AG04450 (cell line): ENCODE measurements around the gene C1orf21. TPM values are rescaled to one million over a fixed set of nuclear protein-coding genes. Genes with fewer than 3 reads are reported as not detected.

Experiments used
- CTCF ChIA-PET: fragments of 300-600, 350-600 bp; formaldehyde crosslinking; extraction: SDS; loops from one replicate; lab custom pipeline; 2022; ENCODE audit warnings: antibody characterized with exemption, inconsistent platforms; lab: Charles Lee
- POLR2A ChIA-PET: fragments of 350-600 bp; formaldehyde crosslinking; extraction: SDS; loops from one replicate; lab custom pipeline; 2021; ENCODE audit warnings: antibody characterized with exemption, inconsistent platforms; lab: Yijun Ruan, JAX
- DNase-seq: peaks from one replicate; pipeline ENCODE4 v3.0.0-alpha.2; 2011; ENCODE audit warnings: low read depth, low spot score
- H3K27ac ChIP-seq: one replicate; pipeline ENCODE4 v1.5.1; 2012; ENCODE audit warnings: low read depth, low read length, control low read depth
- H3K27me3 ChIP-seq: one replicate; pipeline ENCODE4 v1.6.0; 2012; ENCODE audit warnings: low read length; ENCODE audit not compliant: control insufficient read depth, insufficient read depth
- H3K4me3 ChIP-seq: 2 replicates; pipeline ENCODE4 v1.5.1; 2011; ENCODE audit warnings: mild to moderate bottlenecking, low read depth, low read length, control low read depth
- H3K9me3 ChIP-seq: 2 replicates; pipeline ENCODE4 v1.5.1; 2012; ENCODE audit warnings: low read length; ENCODE audit not compliant: control insufficient read depth, insufficient read depth
- CTCF ChIP-seq: IDR thresholded peaks from 2 replicates; pipeline ENCODE4 v1.5.1; 2011; ENCODE audit warnings: low read depth, low read length, control low read depth, inconsistent platforms
- polyA plus RNA-seq: library from polyadenylated mRNA; depleted of rRNA; stranded (reverse); fragments of >200 nt; gene quantifications from 2 replicates; pipeline ENCODE4 v1.2.3, GENCODE V29; 2011

C1orf21 gene
- polyA plus RNA-seq, 1 experiment: 29.5 TPM

DNA sequence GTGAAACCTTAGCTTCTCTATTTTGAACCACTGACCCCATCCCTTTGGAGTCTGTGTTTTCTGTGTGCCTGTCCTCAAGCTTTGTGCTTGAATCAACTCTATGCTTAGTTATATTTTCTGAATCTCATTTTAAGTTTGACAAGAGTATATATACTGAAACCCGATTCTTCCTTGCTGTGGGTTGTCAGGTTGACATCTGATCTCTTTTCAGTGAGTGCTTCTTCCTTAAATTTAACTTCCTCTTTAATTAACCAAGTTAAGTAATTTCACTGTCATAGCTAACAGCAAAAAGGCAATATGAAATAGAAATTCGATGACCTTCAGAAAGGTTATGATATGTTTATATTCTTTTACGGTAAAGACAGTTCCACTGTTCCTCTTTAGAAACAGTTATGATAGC lies 69.4 kb downstream of the C1orf21 start:
- CTCF ChIA-PET: no interaction called here
- TF ChIP-seq CTCF: no peak
- Histone ChIP-seq H3K27ac (no peak overlapping the region), H3K27me3 (no peaks in the 10 kb centered on the region), H3K4me3 (no peak overlapping the region), H3K9me3 (no peaks in the 10 kb centered on the region)
- no peak for DNase-seq
- POLR2A ChIA-PET: no interaction called here

GRCh38 chr1:184457500-184457899 lies 70.7 kb downstream of the C1orf21 start:
- DNase-seq: no peak
- H3K27me3 ChIP-seq: no peaks in the 10 kb centered on the region
- H3K27ac ChIP-seq: no peak overlapping the region
- no peaks in the 10 kb centered on the region for H3K9me3 ChIP-seq
- H3K4me3 ChIP-seq: no peak overlapping the region
- TF ChIP-seq CTCF: no peak
- CTCF ChIA-PET: interaction anchor here (1.8 kb wide), 1 partner anchor 206 kb away, joined by 6 read pairs; no protein-coding TSS in a partner anchor
- POLR2A ChIA-PET: no interaction called here

GRCh38 chr1:184461321-184461720 lies 74.5 kb downstream of the C1orf21 start:
- DNase-seq: no peak
- H3K27me3 ChIP-seq: no peaks in the 10 kb centered on the region
- ChIA-PET POLR2A (no interaction called here), CTCF (no interaction called here)
- no peak overlapping the region for H3K27ac ChIP-seq
- no peak overlapping the region for H3K4me3 ChIP-seq
- H3K9me3 ChIP-seq: no peaks in the 10 kb centered on the region
- TF ChIP-seq CTCF: no peak

GRCh38 chr1:184462155-184462554 lies 75.3 kb downstream of the C1orf21 start:
- H3K27ac ChIP-seq: no peak overlapping the region
- no peak for TF ChIP-seq CTCF
- H3K9me3 ChIP-seq: no peaks in the 10 kb centered on the region
- no peak overlapping the region for H3K4me3 ChIP-seq
- DNase-seq: no peak
- no peaks in the 10 kb centered on the region for H3K27me3 ChIP-seq
- ChIA-PET CTCF (interaction anchor here (1.0 kb wide), 1 partner anchor 202 kb away, joined by 8 read pairs; no protein-coding TSS in a partner anchor), POLR2A (no interaction called here)

DNA sequence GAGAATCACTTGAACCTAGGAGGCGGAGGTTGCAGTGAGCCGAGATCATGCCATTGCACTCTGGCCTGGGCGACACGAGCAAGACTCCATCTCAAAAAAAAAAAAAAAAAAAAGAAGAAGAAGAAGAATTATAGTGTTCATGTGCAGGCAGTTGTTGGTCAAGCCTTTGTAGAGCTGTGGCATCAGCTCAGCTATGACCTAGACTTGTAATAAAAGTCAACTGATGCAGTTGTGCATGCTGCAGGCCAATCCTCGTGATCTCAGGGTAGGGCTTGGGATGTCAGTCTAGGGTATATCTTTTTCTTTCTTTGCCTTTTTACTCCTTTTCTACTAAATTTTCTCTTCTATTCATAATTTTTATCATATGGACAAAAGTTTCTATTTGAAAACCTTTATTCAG lies 76.2 kb downstream of the C1orf21 start:
- Histone ChIP-seq H3K4me3 (no peak overlapping the region), H3K27ac (no peak overlapping the region), H3K27me3 (no peaks in the 10 kb centered on the region), H3K9me3 (no peaks in the 10 kb centered on the region)
- ChIA-PET POLR2A (no interaction called here), CTCF (interaction anchor here (1.0 kb wide), 1 partner anchor 201 kb away, joined by 8 read pairs; no protein-coding TSS in a partner anchor)
- no peak for DNase-seq
- no peak for TF ChIP-seq CTCF
